HS-27A (cell line): ENCODE measurements around the gene SLC9A8.
"Not testable (repeated sequence)": the region's sequence is repeated elsewhere in the genome, so short reads cannot be mapped to it uniquely, and the experiment has no call there.

Experiments
- DNase-seq: peaks from one replicate; pipeline ENCODE4 v3.0.0-alpha.2; 2012; ENCODE audit warnings: low read depth, missing footprints

The SLC9A8 gene

DNA sequence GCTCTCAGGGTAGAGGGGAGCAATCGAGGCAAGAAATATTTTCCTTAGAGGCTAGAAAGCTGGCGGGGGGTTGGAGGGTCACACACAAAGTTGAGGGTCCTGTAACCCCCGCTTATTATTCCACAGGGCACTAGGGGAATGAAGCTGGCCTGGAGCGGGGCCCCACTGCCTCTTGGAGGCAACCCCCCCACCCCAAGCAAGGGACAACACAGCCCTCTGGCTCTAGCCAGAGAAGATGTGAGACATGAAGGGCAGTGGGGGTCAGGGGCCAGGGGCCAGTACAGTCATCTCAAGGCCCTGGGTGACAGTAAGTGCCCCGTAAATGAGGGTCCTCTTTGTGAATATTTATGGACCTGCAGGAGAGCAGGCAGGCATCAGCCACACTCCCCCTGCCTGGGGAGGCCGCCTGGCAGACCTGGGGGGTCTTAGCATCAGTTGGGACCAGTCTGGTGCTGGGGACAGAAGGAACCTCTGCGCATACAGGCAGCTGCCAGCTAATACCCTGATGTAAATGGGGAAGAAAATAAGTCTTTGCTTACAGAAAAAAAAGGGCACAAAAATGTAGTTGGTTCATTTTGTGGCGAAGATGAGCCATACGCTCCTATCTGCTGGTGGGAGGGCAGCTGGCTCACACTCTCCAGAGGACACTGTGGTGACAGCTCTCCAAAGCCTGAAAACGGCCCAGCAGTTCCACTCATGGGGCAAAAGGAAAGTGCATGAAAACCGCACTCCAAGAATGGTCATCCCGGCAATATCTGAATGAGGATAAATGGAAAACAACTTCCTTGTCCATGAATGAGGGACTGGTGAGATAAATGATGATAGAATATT lies 80.8 kb downstream of the SLC9A8 start:
- no peak for DNase-seq

DNA sequence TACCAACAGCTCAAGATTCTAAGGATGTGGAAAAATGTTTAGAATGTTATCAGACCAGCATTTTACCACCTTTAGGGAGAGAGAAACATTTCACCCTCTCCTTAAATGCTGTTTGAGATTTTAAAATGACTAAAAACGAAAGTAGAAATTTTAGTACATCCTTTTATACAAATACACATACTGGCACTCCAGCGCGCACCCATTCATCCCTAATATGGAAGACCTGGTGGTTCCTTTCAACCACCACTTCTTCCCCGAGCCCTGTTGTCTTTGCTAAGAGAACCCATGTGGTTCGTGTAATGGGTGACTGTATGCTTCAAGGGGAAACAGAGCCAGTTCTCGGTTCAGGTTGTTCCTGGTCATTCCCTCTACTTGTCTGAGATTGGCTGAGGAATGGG lies 81.4 kb downstream of the SLC9A8 start:
- DNase-seq, result no peak

DNA sequence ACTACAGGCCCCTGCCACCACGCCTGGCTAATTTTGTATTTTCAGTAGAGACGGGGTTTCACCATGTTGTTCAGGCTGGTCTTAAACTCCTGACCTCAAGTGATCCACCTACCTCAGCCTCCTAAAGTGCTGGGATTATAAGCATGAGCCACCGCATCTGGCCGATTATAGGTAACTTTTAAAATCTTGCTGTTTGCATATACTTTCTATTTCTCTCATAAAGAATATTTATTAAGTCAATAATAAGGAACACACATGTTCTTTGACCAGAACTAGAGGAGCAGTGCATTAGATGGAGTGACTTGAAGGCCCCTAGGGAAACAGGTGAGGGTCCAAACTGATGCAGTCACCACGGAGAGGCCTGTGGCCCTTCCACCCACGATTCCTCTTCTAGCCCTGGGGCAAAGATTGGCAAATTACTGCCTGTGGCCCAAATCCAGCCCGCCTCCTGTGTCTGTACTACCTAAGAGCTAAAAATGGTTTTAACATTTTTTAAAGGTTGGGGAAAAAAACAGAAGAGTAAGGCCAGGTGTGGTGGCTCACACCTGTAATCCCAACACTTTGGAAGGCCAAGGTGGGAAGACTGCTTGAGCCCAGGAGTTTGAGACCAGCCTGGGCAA lies 83.0 kb downstream of the SLC9A8 start:
- DNase-seq, result not testable (repeated sequence)

DNA sequence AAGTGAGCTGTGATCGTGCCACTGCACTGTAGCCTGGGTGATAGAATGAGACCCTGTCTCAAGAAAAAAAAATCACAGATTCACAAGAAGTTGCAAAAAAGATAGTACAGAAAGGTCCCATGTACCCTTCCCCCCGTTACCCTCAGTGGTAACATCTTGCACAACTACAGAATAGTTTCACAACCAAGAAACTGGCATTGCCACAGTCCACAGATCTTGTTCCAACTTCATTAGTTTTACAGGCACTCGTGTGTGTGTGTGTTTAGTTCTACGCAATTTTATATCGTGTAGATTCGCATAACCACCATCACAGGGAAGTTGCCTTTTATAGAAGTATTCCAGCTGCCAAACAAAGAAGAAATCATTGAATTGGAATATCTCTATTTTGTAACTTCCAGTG lies 83.6 kb downstream of the SLC9A8 start:
- no peak for DNase-seq

DNA sequence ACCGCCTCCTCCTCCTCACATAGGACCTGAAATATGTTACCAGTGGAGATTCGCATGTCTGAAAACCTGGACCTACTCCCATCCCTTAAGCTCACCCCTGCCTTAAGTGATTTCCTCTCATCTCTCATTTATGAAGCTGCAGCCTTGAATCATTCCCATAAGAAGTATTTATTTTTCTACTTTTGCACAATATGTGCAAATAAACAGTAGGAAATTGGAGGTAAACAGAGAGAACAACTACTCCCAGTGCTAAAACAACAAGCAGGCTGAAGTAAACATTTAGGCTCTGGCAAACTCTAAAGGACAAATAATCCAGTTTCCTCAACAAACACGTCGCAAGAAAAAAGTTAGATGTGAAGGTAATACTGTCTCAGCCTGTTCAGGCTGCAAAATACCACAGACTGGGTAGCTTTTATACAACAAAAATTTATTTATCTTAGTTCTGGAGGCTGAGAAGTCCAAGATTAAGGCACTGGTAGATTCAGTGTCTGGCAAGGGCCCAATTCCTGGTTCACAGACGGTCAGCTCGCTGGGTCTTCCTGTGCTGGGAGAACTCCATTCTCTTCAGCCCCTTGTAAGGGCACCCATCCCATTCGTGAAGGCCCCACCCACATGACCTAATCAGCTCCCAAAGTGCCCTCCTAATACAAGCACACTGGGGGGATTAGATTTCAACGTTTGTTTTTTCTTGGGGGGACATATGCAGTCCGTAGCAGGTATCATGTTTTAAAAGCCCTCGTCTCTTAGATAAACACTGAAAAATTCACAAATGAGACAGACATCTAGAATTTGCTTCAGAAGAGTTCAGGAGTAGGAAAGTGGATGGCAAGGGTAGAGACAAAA lies 87.1 kb downstream of the SLC9A8 start:
- DNase-seq, result no peak

DNA sequence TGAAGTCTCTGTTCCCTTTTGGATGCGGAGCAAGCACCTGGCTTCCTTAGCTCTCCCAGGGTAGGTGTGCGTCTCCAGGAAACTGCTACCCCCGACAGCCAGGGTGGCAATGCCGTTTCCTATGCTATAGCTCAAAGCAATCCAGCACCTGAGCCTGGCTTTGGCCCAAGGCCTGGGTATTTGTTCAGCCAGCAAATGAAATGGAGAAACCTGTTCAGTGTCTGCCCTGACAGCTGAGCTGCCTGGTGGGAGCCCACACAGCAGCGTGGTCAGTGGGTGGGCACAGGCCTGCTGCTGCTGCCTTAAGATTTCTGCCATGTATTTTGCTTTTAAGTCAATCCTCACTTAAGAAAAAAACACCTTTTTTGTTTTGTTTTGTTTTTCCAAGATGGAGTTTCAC lies 89.0 kb downstream of the SLC9A8 start:
- no peak for DNase-seq

DNA sequence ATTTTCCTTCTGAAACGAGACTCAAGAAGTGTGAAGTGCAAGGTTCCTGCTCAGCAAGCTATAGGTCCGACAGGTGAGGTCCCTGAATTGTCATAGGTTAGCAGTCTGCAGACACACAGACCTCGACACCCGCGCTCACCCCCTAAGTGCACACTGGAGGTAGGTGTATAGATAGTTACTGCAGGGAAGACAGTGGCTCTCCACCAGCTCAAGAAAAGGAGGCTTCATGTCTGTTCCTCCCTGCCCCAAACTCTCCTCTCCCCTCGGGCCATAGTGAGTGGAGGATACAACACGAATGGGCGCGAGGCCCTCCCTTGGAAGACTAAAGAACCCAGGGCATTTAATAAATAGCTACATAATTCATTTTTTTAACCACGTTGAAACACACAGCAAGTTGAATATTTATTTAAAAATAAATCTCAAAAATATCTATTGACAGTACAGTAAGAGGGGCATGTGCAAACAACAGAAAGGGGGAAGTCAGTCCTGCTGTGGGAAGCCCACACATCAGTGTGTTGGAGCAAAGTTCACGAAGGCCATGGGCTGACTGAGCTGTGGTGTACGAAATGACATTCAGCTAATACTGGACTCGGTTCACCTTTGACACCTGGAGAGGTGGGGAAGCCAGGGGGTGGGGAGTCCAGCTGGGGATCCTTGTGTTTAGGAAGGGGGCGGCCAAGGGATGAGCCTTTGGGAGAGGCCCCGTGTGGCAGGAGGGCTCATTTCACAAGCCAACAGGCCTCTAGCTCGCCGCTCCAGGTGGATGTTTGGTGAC lies 92.0 kb downstream of the SLC9A8 start:
- no peak for DNase-seq

DNA sequence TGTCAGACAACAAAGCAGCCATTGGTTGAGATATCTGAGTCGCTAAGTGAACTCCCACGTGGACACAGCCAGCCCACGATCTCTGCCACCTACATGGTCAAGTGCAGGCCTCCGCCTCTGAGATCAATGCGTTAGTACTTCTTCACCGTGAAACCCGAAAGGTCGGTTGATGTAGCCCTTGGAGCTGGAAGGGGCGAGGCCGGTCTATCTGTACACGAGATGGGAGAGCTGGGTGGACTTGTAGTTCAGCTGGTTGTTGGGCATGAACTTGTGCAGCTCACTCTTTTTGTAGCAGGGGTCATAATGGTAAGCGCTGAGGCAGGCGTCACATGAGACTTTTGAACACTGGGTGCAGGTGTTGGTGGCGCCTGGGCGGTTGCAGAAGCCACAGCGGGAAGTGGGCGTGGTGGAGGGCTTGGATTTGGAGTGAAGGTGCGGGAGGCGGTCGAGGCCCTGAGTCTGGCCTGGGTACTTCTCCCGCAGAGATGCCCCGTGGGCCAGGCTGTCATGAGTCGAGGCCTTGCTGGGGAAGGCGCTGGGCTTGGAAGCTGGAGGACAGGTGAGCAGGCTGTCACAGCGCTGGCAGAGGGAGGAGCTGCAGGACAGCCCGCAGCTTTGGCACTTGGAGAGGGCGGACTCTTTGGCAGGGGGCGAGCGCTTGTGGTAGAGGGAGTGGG lies 92.9 kb downstream of the SLC9A8 start:
- DNase-seq, result no peak

DNA sequence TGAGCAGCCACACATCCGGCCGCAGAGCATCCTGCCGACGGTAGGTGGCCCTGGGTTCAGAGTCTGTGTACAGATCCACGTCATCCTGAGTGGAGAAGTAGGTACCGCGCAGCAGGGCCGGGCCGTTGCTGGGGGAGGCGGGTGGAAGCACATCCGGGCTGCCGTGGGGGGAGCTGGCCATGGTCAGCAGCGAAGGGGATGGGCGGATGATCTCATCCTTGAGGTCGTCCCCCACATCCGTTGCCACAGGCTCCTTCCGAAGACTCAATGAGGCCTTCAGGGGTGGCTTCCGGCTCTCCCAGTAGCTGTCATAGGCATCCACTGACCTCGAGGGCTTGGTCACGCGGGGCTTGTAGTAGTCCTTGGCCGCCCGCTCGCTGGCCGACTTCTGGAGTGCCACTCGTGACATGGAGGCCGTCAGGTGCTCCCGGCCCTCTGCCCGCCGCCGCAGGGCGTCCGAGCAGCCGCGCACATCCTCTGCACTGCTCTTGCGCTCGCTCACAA lies 93.5 kb downstream of the SLC9A8 start:
- DNase-seq, result no peak

DNA sequence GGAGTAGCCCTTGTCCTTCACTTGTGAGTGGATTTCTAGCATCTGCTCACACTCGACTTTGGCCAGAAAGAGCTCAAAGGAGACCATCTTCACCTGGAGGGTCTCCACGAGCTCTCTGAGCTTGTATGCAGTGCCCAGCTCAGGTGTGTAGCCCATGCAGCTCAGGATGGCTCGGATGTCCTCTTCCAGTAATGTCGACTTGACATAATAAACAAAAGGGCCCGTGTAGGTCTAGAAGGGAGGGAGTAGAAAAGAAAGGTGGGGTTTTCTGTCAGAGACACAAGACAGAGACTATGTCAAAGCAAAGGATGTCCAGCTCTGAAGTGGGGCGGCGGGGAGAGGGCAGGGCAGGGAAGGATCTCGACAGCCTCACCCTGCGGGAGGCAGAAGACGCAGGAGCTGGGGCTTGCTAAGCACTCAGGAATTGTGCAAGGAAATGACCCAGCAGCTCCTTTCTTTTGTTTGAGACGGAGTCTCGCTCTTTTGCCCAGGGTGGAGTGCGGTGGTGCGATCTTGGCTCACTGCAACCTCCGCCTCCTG lies 94.1 kb downstream of the SLC9A8 start:
- DNase-seq, result no peak

DNA sequence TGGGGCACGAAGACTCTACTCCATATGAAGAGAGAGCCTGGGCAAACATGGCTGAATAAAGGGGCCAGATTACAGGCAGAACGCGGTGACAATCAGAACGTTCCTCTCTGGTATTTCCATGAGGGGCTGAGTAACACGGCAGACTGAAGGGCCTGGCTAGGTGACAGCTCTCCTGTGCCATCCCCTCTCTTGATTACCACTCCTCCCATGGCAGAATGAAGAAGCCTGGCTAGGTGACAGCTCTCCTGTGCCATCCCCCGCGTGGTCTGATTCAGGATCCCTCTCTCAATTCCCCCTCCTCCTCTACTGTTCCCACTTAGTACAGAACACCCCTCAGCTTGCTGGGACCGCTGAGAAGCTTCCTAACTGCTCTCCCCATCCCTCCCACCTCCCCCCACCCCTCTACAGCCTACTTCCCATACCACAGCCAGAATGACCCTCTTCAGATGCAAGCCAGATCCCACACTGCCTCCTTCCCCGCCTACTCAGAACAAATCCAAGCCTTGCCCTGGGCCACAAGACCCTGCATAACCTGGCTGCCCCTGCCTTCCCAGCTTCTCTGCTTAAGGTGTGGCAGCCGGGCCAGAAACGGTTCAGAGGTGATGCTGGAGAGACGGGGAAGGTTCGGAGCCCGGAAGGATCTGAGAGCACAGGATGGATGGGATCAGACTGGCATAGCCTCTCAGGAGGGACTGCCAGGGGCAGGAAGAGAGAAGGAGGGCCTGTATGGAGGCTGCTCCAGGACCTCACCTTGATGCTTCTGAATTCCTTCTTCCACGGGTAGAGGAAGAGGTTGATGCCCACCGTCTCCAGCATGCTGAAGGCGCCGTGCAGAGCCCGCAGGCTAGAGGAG lies 95.0 kb downstream of the SLC9A8 start:
- DNase-seq, result no peak

DNA sequence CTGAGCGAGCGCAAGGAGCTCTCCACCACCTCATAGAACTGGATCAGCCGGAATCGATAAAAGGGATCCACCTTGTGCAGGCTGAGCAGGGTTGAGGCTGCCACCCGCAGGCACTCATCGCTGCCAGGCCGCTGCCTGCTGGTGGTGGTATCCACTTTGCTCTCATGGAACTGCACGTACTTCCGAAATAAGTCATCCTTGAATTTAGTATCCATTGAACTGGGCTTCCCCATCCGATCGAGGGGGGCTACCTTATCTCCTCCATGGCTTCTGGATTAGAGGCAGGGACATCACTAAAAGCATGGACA lies 95.6 kb downstream of the SLC9A8 start:
- DNase-seq, result no peak

DNA sequence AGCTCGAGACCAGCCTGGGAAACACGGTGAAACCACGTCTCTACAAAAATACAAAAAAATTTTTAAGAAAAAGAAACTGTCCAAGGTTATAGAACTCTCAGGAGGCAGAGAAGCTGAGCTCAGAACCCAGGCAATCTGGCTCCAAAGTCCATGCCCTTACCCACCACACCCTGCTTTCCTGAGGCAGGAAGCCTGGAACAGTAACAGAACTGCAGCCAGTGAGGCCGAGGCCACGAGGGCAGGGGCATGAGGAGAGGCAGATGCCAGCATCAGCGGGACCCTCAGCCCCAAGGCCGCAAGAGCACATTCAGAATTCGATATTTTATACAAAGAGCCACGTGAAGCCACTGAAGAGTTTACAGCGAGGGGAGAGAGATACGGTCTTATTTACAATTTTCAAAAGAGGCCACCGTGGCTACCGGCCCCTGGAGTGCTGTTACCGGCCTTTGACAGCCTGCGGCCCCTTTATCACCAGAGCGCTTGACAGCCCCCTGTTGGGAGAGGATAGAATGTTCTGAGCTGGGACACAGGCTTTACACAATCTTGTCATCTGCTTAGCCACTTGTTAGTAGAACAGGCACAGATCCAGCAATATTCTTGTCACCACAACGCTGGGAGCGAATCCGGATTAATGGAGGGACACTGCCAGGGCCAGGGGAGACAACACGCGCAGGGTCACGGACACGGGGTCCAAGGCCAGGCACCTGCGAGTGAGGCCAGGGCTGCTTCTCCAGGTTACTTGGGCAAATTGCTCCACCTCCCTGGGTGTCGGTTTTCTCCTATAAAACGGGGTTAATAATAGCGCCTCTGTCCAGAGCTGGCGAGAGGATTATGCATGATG lies 97.1 kb downstream of the SLC9A8 start:
- no peak for DNase-seq

DNA sequence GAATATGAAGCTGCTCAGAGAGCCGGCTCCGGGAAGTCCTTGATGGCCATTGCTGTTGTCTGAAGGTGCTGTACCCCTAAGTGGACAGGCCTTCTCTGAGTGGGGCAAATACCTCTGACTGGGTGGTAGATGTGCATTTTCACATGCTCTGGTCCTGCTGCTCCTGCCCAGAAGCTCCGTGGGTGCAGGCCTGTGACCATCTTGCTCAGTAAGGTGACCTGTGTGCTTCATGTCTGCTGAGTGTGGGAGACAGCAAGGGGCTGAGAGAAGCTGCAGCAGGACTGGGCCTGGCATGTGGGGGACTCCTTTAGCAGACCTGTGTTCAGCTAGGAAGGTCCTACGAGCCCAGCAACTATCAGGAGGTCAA lies 97.7 kb downstream of the SLC9A8 start:
- no peak for DNase-seq

DNA sequence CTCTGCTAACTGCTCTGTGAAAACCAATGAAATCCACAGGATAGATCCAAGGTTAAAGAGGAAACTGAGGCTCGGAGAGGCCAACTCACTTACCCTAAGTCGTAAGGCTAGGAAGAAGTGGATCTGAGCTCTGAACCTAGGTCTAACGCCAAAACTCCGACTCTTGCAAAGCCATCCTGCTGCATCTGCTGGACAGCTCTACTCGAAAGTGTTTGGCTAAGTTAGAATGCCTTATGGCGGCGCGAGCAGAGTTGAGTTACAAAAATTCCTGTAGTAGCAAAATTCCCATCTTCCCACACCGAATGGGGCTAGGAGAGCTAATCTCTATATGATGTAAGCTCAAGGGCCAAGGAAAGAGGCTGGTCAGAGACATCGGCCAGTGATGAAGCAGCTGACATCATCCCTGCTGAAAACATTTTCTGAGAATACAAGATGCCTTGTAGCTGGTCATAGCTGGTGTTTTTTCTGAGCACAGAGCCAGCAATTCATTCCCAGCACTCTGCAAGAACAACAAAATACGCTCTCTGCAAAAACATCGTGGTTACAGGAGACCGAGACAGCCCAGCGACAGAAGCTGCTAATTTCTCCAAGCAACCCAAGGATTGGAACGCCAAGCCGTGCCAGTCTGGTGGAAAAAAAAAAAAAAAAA lies 100.9 kb downstream of the SLC9A8 start:
- no peak for DNase-seq

DNA sequence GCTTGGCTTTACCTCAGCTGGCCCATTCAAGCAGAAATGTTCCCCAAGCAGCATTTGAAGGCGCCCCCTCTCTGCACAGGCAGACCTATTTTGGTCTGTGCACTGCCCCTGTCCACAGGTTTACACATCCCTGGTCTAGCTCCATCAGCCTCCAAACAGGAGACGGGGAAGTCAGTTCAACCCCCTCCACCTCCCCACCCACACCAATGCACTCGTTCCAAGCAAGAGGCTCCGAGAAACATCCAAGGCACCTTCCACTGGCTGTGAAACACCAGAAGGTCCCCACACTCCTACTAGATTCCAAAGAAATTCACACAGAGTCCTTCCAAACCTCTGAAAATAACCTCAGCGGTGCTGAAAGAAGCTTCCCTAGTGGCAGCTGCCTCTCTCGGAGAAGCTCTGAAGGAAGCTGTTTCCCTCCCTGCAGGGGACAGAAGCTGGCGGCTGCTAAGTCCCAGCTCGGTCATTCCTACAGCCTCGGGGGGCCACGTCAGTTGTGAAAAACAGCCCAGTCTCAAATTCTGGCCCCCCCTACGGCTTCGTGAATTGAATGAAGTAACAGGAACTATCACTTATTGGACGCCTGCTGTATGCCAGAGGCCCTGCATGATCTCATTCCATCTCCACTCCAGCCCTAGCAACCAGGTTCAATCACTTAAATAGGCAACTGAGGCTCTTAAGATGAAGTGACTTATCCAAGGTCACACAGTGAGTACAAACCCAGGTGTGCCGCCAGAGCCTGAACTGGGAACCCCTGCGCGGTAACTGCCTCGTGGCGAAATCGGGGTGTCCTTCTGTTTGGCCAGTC lies 101.9 kb downstream of the SLC9A8 start:
- DNase-seq, result no peak

DNA sequence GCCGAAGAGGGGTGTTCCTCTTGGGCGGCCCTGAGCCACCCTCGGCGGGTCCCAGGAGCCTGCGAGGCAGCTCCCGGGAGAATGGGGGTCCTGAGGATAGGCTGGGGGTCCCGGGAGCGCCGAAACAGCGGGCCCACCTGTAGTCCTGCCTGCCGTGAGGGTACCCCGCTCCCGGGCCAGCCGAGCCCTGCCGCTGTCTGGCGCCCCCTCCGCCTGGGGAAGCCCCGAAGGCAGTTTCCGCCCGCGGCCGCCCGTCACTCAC lies 102.4 kb downstream of the SLC9A8 start:
- no peak for DNase-seq
